Tibial nerve (tissue), 4 donors: ENCODE data around the gene OGFOD3.

Experiments
- EP300 ChIP-seq, 2 donors: sonication (generic); formaldehyde crosslinking; IDR thresholded peaks; one replicate each; pipeline ENCODE4 v1.6.1; 2017; ENCODE audit warnings: antibody characterized with exemption in 2 of 2, mild to moderate bottlenecking in 1 of 2
- TF ChIP-seq, protein P1 (sequence below), 5 experiments: fragments of 200-600 bp in 3 of 5; fragments of 450-650 bp in 2 of 5; sonication (generic) in 3 of 5; IDR thresholded peaks; one replicate each; pipeline ENCODE4 v1.5.1; 2016 to 2019; ENCODE audit warnings: antibody characterized with exemption in 5 of 5, mild to moderate bottlenecking in 3 of 5, moderate library complexity in 2 of 5

GRCh38 chr17:82443465-82444283, 25.3 kb upstream of the OGFOD3 start:
- TF ChIP-seq, protein P1, sequence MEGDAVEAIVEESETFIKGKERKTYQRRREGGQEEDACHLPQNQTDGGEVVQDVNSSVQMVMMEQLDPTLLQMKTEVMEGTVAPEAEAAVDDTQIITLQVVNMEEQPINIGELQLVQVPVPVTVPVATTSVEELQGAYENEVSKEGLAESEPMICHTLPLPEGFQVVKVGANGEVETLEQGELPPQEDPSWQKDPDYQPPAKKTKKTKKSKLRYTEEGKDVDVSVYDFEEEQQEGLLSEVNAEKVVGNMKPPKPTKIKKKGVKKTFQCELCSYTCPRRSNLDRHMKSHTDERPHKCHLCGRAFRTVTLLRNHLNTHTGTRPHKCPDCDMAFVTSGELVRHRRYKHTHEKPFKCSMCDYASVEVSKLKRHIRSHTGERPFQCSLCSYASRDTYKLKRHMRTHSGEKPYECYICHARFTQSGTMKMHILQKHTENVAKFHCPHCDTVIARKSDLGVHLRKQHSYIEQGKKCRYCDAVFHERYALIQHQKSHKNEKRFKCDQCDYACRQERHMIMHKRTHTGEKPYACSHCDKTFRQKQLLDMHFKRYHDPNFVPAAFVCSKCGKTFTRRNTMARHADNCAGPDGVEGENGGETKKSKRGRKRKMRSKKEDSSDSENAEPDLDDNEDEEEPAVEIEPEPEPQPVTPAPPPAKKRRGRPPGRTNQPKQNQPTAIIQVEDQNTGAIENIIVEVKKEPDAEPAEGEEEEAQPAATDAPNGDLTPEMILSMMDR (IDR thresholded peaks at IDR 0.05): no peak
- TF ChIP-seq EP300 (IDR thresholded peaks at IDR 0.05): peak; percentile 17 to 53
